PC-9 (cell line): ENCODE measurements around the gene ZFAND3. TPM values are rescaled to one million over a fixed set of nuclear protein-coding genes. Genes with fewer than 3 reads are reported as not detected.

Experiments
- BruUV-seq: library from RNA; stranded (reverse); fragments of 400-500 nt; replicated peaks from 2 replicates; lab custom pipeline; 2021; lab: Mats Ljungman, UMichigan
- CTCF ChIA-PET: fragments of 300-600 bp; sonication (Branson Sonifier 250); formaldehyde crosslinking; loops from one replicate; lab custom pipeline; 2022; ENCODE audit warnings: antibody characterized with exemption; lab: Charles Lee
- POLR2A ChIA-PET: fragments of 300-600 bp; sonication (Branson Sonifier 250); formaldehyde crosslinking; loops from one replicate; lab custom pipeline; 2022; ENCODE audit warnings: antibody characterized with exemption; ENCODE audit not compliant: unreplicated experiment; lab: Charles Lee
- DNase-seq, 2 experiments: peaks; one replicate each; pipeline versions ENCODE4 v3.0.0 to v3.0.0-alpha.2; 2015 to 2022; ENCODE audit warnings: mixed read lengths in 1 of 2
- H2AFZ ChIP-seq: fragments of 200-600 bp; sonication (generic); 2 replicates; pipeline ENCODE4 v1.8.1; 2017; ENCODE audit warnings: antibody characterized with exemption
- H3F3A ChIP-seq: fragments of 200-600 bp; sonication (generic); 2 replicates; pipeline ENCODE4 v1.8.1; 2017; ENCODE audit warnings: antibody characterized with exemption, mild to moderate bottlenecking, low read depth; ENCODE audit not compliant: insufficient read depth
- H3K27ac ChIP-seq: fragments of 200-600 bp; sonication (generic); 2 replicates; pipeline ENCODE4 v1.6.1; 2016; ENCODE audit warnings: mixed run types
- H3K27me3 ChIP-seq: fragments of 200-600 bp; sonication (generic); 2 replicates; pipeline ENCODE4 v1.6.1; 2016; ENCODE audit warnings: low read depth, mixed run types; ENCODE audit not compliant: insufficient read depth
- H3K36me3 ChIP-seq: fragments of 200-600 bp; sonication (generic); 2 replicates; pipeline ENCODE4 v1.6.1; 2016; ENCODE audit warnings: low read depth, mixed run types
- H3K4me1 ChIP-seq: fragments of 200-600 bp; sonication (generic); replicated peaks from 2 replicates; pipeline ENCODE4 v1.6.1; 2016; ENCODE audit warnings: mixed run types; ENCODE audit not compliant: insufficient read depth
- H3K4me2 ChIP-seq: fragments of 200-600 bp; sonication (generic); 2 replicates; pipeline ENCODE4 v1.6.1; 2017; ENCODE audit warnings: mixed run types
- H3K4me3 ChIP-seq: fragments of 200-600 bp; sonication (generic); 2 replicates; pipeline ENCODE4 v1.6.1; 2016; ENCODE audit warnings: mixed run types
- H3K79me2 ChIP-seq: fragments of 200-600 bp; sonication (generic); 2 replicates; pipeline ENCODE4 v1.6.1; 2017; ENCODE audit warnings: low read depth, mixed run types
- H3K9me2 ChIP-seq: fragments of 200-600 bp; sonication (generic); 2 replicates; pipeline ENCODE4 v1.8.1; 2017; ENCODE audit warnings: mild to moderate bottlenecking; ENCODE audit not compliant: insufficient read depth
- H3K9me3 ChIP-seq: fragments of 200-600 bp; sonication (generic); 2 replicates; pipeline ENCODE4 v1.8.1; 2016; ENCODE audit warnings: low read depth; ENCODE audit not compliant: insufficient read depth
- H4K20me1 ChIP-seq: fragments of 200-600 bp; sonication (generic); 2 replicates; pipeline ENCODE4 v1.8.1; 2017; ENCODE audit not compliant: insufficient read depth
- EZH2 ChIP-seq: fragments of 200-600 bp; sonication (generic); IDR thresholded peaks from 2 replicates; pipeline ENCODE4 v1.8.0; 2017; ENCODE audit warnings: antibody characterized with exemption, low read depth
- intact Hi-C: fragments of 100-400 bp; cut with micrococcal nuclease; formaldehyde crosslinking; loops from one replicate; pipeline ENCODE4 v1.10.0; 2022; ENCODE audit not compliant: unreplicated experiment
- total RNA-seq: library from RNA; stranded (reverse); gene quantifications from 2 replicates; pipeline ENCODE4 v1.2.3, GENCODE V29; 2021
- TF ChIP-seq, protein P1 (sequence below): fragments of 200-600 bp; sonication (generic); conservative IDR thresholded peaks from 2 replicates; pipeline ENCODE4 v1.6.1; 2017; ENCODE audit warnings: mixed run types, antibody characterized with exemption, mild to moderate bottlenecking, moderate library complexity

ZFAND3 gene
- total RNA-seq, 1 experiment from 2014 or later: 46.8 TPM

DNA sequence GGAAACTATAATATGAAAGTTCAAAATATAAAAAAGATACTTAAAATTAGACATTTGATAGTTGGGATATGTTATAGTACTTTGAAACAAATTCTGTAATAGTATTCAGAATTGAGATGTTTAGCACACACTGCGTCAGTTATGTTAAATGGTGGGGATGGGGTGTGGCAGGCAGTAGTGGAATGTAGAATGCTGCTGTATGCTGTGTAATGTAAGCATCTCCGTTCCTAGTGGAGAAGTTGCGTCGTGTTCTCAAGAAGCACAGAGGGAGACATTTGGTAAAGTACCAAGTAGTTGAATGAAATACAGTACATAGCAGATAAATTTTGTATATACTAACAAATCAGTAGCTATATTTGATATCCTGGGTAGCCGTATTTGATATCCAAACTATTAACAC is 192.4 kb downstream of the ZFAND3 start:
- CTCF ChIA-PET: interaction anchor here (0.6 to 0.7 kb wide), 3 partner anchors 59 to 260 kb away, joined by 3 to 10 read pairs (median 6); no protein-coding TSS in a partner anchor
- H3K4me1 ChIP-seq: no peaks in the 10 kb centered on the region
- no peak for DNase-seq
- H2AFZ ChIP-seq: no peak overlapping the region
- TF ChIP-seq, protein P1, sequence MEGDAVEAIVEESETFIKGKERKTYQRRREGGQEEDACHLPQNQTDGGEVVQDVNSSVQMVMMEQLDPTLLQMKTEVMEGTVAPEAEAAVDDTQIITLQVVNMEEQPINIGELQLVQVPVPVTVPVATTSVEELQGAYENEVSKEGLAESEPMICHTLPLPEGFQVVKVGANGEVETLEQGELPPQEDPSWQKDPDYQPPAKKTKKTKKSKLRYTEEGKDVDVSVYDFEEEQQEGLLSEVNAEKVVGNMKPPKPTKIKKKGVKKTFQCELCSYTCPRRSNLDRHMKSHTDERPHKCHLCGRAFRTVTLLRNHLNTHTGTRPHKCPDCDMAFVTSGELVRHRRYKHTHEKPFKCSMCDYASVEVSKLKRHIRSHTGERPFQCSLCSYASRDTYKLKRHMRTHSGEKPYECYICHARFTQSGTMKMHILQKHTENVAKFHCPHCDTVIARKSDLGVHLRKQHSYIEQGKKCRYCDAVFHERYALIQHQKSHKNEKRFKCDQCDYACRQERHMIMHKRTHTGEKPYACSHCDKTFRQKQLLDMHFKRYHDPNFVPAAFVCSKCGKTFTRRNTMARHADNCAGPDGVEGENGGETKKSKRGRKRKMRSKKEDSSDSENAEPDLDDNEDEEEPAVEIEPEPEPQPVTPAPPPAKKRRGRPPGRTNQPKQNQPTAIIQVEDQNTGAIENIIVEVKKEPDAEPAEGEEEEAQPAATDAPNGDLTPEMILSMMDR: no peak
- H3F3A ChIP-seq: peaks cover 6% of the 10 kb centered on the region; the same call in 1 of the 2 replicates
- H3K9me2 ChIP-seq: no peaks in the 10 kb centered on the region
- H3K4me3 ChIP-seq: no peak overlapping the region
- H3K27me3 ChIP-seq: no peaks in the 10 kb centered on the region
- intact Hi-C loops: loop anchor here (10.0 kb wide), 2 partner anchors 217 to 317 kb away; partner anchors contain the start of gene MDGA1
- no peaks in the 10 kb centered on the region for H3K36me3 ChIP-seq
- H3K4me2 ChIP-seq: no peak overlapping the region
- peaks cover 28% of the 10 kb centered on the region for H3K79me2 ChIP-seq
- BruUV-seq: no TSS peak
- H3K9me3 ChIP-seq: no peaks in the 10 kb centered on the region; the same call in 1 of the 2 replicates
- H3K27ac ChIP-seq: no peak overlapping the region
- POLR2A ChIA-PET: no interaction called here
- H4K20me1 ChIP-seq: peaks cover 48% of the 10 kb centered on the region

DNA sequence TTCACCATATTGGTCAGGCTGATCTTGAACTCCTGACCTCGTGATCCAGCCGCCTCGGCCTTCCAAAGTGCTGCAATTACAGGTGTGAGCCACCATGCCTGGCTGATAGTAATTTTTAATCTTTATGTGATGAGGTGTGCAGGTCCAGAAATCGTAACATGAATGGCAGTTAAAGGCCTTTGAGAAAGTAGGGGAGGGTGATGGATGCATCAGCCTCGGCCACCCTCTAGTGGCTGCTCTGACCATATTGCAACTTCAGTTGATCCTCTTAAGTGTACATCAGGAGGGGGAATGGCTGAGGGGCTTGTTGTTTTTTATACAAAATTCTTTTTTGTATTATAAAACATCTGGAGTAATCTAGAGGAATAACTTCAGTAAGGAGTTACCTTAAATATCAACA is 193.0 kb downstream of the ZFAND3 start:
- DNase-seq: no peak
- CTCF ChIA-PET: no interaction called here
- Histone ChIP-seq H3K4me3 (no peak overlapping the region), H3K79me2 (peaks cover 24% of the 10 kb centered on the region), H2AFZ (no peak overlapping the region), H4K20me1 (peaks cover 50% of the 10 kb centered on the region), H3K9me3 (no peaks in the 10 kb centered on the region; the same call in 1 of the 2 replicates), H3F3A (peaks cover 6% of the 10 kb centered on the region; the same call in 1 of the 2 replicates), H3K27ac (no peak overlapping the region), H3K9me2 (no peaks in the 10 kb centered on the region), H3K4me1 (no peaks in the 10 kb centered on the region), H3K27me3 (no peaks in the 10 kb centered on the region), H3K36me3 (no peaks in the 10 kb centered on the region), H3K4me2 (no peak overlapping the region)
- no peak for TF ChIP-seq EZH2
- TF ChIP-seq, protein P1: peak; percentile 82
- POLR2A ChIA-PET: no interaction called here
- intact Hi-C loops: loop anchor here (10.0 kb wide), 2 partner anchors 218 to 318 kb away; partner anchors contain the start of gene MDGA1
- no TSS peak for BruUV-seq

DNA sequence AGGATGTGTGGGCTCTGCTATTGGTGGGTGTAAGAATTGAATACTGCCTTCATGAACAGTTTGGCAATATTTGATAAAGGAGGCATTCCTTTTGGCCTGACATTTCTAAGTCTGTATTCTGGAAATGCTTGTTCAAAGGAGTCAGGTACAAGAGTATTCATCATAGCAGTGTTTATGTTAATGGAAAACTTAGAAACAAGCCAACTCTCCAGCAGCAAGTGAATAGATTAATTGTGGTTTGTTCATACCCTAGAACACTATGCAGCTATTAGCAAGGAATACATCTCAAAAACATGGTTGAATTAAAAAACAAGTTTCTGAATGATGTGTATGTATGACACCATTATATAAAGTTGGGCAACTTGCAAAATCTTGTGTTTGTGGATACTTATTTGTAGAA is 195.8 kb downstream of the ZFAND3 start:
- CTCF ChIA-PET: no interaction called here
- DNase-seq: no peak
- no peaks in the 10 kb centered on the region; the same call in 1 of the 2 replicates for H3K9me3 ChIP-seq
- no peaks in the 10 kb centered on the region for H3K4me1 ChIP-seq
- no peaks in the 10 kb centered on the region for H3K36me3 ChIP-seq
- H3K4me3 ChIP-seq: no peak overlapping the region
- intact Hi-C loops: loop anchor here (10.0 kb wide), 2 partner anchors 221 to 321 kb away; partner anchors contain the start of gene MDGA1
- peaks cover 22% of the 10 kb centered on the region for H3K79me2 ChIP-seq
- no peaks in the 10 kb centered on the region for H3K27me3 ChIP-seq
- no peak overlapping the region for H2AFZ ChIP-seq
- H3K9me2 ChIP-seq: no peaks in the 10 kb centered on the region
- H4K20me1 ChIP-seq: peaks cover 68% of the 10 kb centered on the region
- no peak overlapping the region for H3K4me2 ChIP-seq
- no peak overlapping the region for H3K27ac ChIP-seq
- H3F3A ChIP-seq: peaks cover 6% of the 10 kb centered on the region; the same call in 1 of the 2 replicates
- TF ChIP-seq EZH2: no peak
- TF ChIP-seq, protein P1: no peak
- POLR2A ChIA-PET: no interaction called here
- no TSS peak for BruUV-seq
